Right lobe of liver (tissue), 6 donors: Measurements from ENCODE around the gene AP1B1. TPM values are rescaled to one million over a fixed set of nuclear protein-coding genes. Genes with fewer than 3 reads are reported as not detected.
A peak's percentile ranks its signal among the peaks of the same experiment; 100 is the strongest.

Source experiments
- ATAC-seq, 4 donors: fragments of 200-7000 bp; cut with Tn5 transposase; one replicate each; pipeline ENCODE4 v1.9.1; 2020; ENCODE audit warnings: mild to moderate bottlenecking in 4 of 4, moderate library complexity in 4 of 4
- DNase-seq, 3 donors: peaks; one replicate each; pipeline ENCODE4 v3.0.0-alpha.2; 2020
- H3K27ac ChIP-seq, 3 donors: fragments of 200-600 bp; one replicate each; pipeline ENCODE4 v1.8.0; 2022
- H3K27me3 ChIP-seq, 2 donors: fragments of 200-600 bp; one replicate each; pipeline ENCODE4 v1.8.0; 2022
- H3K36me3 ChIP-seq, 4 donors: fragments of 200-600 bp; sonication (generic) in 1 of 4; one replicate each; pipeline versions ENCODE4 v1.5.1 to v1.8.0; 2017 to 2022; ENCODE audit warnings: control low read depth in 1 of 4
- H3K4me1 ChIP-seq, 4 donors: fragments of 200-600 bp; sonication (generic) in 1 of 4; one replicate each; pipeline versions ENCODE4 v1.5.1 to v1.8.0; 2017 to 2022; ENCODE audit warnings: control low read depth in 1 of 4
- H3K4me3 ChIP-seq, 3 donors: fragments of 200-600 bp; one replicate each; pipeline ENCODE4 v1.8.0; 2022
- H3K9me3 ChIP-seq, 4 donors: fragments of 200-600 bp; sonication (generic) in 1 of 4; one replicate each; pipeline versions ENCODE4 v1.5.1 to v1.8.0; 2017 to 2022; ENCODE audit warnings: control low read depth in 1 of 4
- POLR2A ChIP-seq: fragments of 450-650 bp; IDR thresholded peaks from one replicate; pipeline ENCODE4 v1.6.1; 2017; ENCODE audit warnings: antibody characterized with exemption, mild to moderate bottlenecking
- WGBS: methylation state at CpG from one replicate; pipeline ENCODE4 v1.1.6; 2018; ENCODE audit warnings: low coverage, low lambda C conversion rate; ENCODE audit not compliant: insufficient coverage; ENCODE audit errors: missing lambda C conversion rate; 5-methylcytosine and 5-hydroxymethylcytosine counted together
- intact Hi-C, 2 donors: fragments of 100-400 bp; cut with DNase I; formaldehyde crosslinking; loops; one replicate each; pipeline versions ENCODE4 v1.11.2 to v1.14.1; 2022
- total RNA-seq, 6 experiments: library from RNA; depleted of rRNA in 2 of 6; stranded (reverse); fragments of >200 nt in 2 of 6; fragmentation: NEBNext Ultra II Directional in 3 of 6; extraction: Animal tissue kit (Norgen Biotek cat#: 25700) in 3 of 6; gene quantifications; one replicate each; pipeline versions ENCODE4 v1.1.0 to v1.2.4, GENCODE V29; 2016 to 2023
- TF ChIP-seq, protein P1 (sequence below), 4 donors: fragments of 200-600 bp in 3 of 4; fragments of 450-650 bp in 1 of 4; IDR thresholded peaks; one replicate each; pipeline versions ENCODE4 v1.5.1 to v1.8.0; 2016 to 2022; ENCODE audit warnings: antibody characterized with exemption in 4 of 4, mild to moderate bottlenecking in 2 of 4
- donor health status: DM: no; HTN: yes; CAD: no.
- donor health status: DM: no; HTN: no; CAD: no.
- donor health status: DM: no; HTN: no; CAD: no.
- donor health status: DM: no; HTN: yes; CAD: no.
- donor health status: DM: no; HTN: yes; CAD: no.

Gene AP1B1
- total RNA-seq, 6 experiments from 2014 or later: 35.7 to 63.2 (median 44.4) TPM

DNA sequence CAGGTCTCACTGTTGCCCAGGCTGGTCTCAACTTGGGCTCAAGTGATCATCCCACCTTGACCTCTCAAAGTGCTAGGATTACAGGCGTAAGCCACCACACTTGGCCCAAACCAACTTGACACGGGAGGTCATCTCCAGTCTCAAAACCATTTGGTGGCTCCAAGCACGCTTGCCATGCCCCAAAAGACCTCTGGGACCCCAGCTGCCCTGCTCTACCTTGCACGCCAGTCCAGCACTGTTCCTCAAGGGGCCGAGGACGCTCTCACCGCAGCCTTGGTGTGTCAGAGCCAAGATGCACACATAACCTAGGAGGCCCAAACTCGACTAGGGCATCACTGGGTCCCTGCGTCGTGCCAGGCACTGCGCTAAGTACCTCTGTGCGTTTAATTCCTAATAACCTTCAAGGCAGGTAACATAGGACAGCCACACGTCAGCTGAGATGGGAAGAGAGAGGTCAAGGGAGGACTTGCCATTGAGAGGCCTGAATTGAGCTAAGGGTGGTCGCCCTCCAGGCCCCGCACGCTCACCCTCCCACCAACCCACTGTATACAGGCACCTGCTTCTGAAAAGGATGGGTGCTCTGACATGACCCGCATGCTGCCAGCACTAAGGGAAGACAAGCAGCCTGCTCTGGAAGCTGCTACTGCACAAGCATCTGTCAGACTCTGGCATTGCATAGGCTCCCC is 86.5 kb downstream of the AP1B1 start:
- DNase-seq (no peak), ATAC-seq (no peak)
- Histone ChIP-seq H3K4me3 (no peak overlapping the region), H3K9me3 (no peaks in the 10 kb centered on the region), H3K27ac (peak overlapping the region in 1 of 3 donors; percentile 77), H3K36me3 (peaks cover 12 to 43% (median 27%) of the 10 kb centered on the region in 4 donors), H3K27me3 (no peaks in the 10 kb centered on the region), H3K4me1 (peaks cover 0 to 20% (median 7%) of the 10 kb centered on the region in 4 donors)
- no peak for TF ChIP-seq POLR2A
- TF ChIP-seq, protein P1, sequence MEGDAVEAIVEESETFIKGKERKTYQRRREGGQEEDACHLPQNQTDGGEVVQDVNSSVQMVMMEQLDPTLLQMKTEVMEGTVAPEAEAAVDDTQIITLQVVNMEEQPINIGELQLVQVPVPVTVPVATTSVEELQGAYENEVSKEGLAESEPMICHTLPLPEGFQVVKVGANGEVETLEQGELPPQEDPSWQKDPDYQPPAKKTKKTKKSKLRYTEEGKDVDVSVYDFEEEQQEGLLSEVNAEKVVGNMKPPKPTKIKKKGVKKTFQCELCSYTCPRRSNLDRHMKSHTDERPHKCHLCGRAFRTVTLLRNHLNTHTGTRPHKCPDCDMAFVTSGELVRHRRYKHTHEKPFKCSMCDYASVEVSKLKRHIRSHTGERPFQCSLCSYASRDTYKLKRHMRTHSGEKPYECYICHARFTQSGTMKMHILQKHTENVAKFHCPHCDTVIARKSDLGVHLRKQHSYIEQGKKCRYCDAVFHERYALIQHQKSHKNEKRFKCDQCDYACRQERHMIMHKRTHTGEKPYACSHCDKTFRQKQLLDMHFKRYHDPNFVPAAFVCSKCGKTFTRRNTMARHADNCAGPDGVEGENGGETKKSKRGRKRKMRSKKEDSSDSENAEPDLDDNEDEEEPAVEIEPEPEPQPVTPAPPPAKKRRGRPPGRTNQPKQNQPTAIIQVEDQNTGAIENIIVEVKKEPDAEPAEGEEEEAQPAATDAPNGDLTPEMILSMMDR (IDR thresholded peaks at IDR 0.05): no peak
- 60% methylated on average over 1 of the region's 17 CpGs for WGBS
- intact Hi-C loops: loop anchor here (5.0 to 10.0 kb wide), 2 partner anchors 53 to 55 kb away; no protein-coding TSS in a partner anchor

DNA sequence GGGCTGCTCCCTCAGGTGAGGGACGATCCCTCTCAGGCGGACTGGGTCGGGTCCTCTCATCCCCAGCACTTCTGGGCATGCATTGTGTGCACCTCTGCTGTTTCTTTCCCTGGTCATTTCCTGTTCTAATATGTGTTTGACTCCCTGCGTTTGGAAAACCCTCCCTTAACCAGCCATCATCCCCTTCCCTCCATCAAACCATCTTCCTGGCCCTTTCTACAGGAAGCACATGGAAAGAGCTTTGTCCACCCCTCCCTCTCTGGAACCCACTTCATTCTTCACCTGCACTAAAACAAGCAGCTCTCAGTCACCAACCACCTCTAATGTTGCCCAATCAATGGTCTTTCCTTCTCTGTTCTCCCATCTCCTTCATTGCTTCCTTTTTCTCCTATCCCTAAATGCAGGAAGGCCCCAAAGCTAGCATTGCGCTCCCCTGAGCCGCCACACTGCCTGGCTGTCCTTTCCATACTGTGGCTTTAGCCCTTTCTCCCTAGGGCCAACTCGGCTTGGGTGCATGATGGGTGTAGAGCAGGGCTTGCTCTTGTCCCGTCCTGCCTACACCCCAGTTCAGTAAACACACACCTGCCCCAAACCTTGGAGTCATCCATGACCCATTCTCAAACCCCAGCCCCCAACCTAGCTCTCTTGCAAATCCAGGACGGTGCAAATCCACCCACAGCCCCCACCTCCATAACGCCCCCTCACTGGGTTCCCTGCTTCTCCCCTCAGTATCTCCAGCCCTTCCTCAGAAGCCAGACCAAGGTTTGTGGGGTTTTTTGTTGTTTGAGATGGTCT is 87.4 kb downstream of the AP1B1 start:
- ATAC-seq (no peak), DNase-seq (peak in 1 of 3 donors; percentile 37)
- H3K4me3 ChIP-seq: no peak overlapping the region
- no peak for TF ChIP-seq POLR2A
- TF ChIP-seq, protein P1 (IDR thresholded peaks at IDR 0.05): no peak
- peaks cover 0 to 20% (median 5%) of the 10 kb centered on the region in 4 donors for H3K4me1 ChIP-seq
- WGBS: 73% methylated on average over 7 of the region's 10 CpGs
- peaks cover 19 to 51% (median 35%) of the 10 kb centered on the region in 4 donors for H3K36me3 ChIP-seq
- H3K9me3 ChIP-seq: no peaks in the 10 kb centered on the region
- no peaks in the 10 kb centered on the region for H3K27me3 ChIP-seq
- intact Hi-C loops: loop anchor here (5.0 to 10.0 kb wide), 2 partner anchors 54 to 56 kb away; no protein-coding TSS in a partner anchor
- no peak overlapping the region for H3K27ac ChIP-seq

DNA sequence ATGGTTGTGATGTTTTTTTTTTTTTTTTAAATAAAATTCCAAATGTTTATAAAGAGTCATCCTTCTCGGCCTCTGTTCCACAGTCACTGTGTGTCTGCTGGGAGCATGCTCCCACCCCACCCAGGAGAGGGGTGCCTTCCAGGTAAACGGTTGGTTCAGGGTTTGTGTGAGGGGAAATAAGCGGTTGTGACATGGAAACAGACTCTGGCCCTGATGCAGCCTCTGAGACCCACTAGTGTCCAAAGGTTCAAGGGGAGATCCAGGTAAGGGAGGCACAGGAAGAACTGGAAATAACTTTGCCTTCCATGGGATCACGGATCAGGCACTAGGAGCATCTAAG is 87.9 kb downstream of the AP1B1 start:
- H3K4me1 ChIP-seq: peaks cover 0 to 20% (median 5%) of the 10 kb centered on the region in 4 donors
- ATAC-seq (no peak), DNase-seq (no peak)
- no peaks in the 10 kb centered on the region for H3K27me3 ChIP-seq
- WGBS: 86% methylated on average over 3 of the region's 4 CpGs
- peaks cover 23 to 57% (median 39%) of the 10 kb centered on the region in 4 donors for H3K36me3 ChIP-seq
- no peak overlapping the region for H3K27ac ChIP-seq
- H3K4me3 ChIP-seq: no peak overlapping the region
- intact Hi-C loops: loop anchor here (5.0 to 10.0 kb wide), 2 partner anchors 54 to 57 kb away; no protein-coding TSS in a partner anchor
- TF ChIP-seq POLR2A: no peak
- TF ChIP-seq, protein P1 (IDR thresholded peaks at IDR 0.05): no peak
- no peaks in the 10 kb centered on the region for H3K9me3 ChIP-seq

DNA sequence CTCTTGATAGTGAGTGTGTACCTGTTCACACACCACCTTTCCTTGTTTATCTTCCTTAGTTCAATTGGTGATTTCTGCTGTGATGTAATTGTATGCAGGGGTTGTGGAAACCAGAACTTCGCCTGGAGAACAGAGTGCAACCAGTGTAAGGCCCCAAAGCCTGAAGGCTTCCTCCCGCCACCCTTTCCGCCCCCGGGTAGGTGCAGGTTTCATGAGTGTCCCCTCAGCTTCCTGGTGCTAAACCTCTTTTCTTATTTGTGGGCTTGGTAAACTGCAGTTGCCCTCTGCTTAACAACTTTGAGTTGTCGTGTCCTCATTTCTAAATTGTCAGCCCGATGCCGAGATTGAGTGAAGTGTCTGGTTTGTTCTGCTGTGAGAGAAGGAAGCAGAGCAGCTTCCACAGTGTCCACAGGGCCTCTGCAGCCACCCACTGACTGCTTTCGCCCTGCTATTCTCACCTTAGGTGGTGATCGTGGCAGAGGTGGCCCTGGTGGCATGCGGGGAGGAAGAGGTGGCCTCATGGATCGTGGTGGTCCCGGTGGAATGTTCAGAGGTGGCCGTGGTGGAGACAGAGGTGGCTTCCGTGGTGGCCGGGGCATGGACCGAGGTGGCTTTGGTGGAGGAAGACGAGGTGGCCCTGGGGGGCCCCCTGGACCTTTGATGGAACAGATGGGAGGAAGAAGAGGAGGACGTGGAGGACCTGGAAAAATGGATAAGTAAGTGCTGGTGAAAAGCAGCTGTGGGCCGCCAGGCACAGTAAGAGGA is 89.1 kb downstream of the AP1B1 start:
- no peak overlapping the region for H3K27ac ChIP-seq
- TF ChIP-seq, protein P1 (IDR thresholded peaks at IDR 0.05): no peak
- TF ChIP-seq POLR2A: no peak
- DNase-seq (no peak), ATAC-seq (no peak)
- no peaks in the 10 kb centered on the region for H3K9me3 ChIP-seq
- 88% methylated on average over 6 of the region's 19 CpGs for WGBS
- peaks cover 23 to 68% (median 45%) of the 10 kb centered on the region in 4 donors for H3K36me3 ChIP-seq
- peaks cover 0 to 20% (median 5%) of the 10 kb centered on the region in 4 donors for H3K4me1 ChIP-seq
- intact Hi-C loops: no loop called here
- no peak overlapping the region for H3K4me3 ChIP-seq
- H3K27me3 ChIP-seq: no peaks in the 10 kb centered on the region
